PC-9 (cell line): ENCODE results near the gene NUP43. TPM values are rescaled to one million over a fixed set of nuclear protein-coding genes. Genes with fewer than 3 reads are reported as not detected.
"Not testable (repeated sequence)": the region's sequence is repeated elsewhere in the genome, so short reads cannot be mapped to it uniquely, and the experiment has no call there.

Experiments
- BruUV-seq: library from RNA; stranded (reverse); fragments of 400-500 nt; replicated peaks from 2 replicates; lab custom pipeline; 2021; lab: Mats Ljungman, UMichigan
- CTCF ChIA-PET: fragments of 300-600 bp; sonication (Branson Sonifier 250); formaldehyde crosslinking; loops from one replicate; lab custom pipeline; 2022; ENCODE audit warnings: antibody characterized with exemption; lab: Charles Lee
- POLR2A ChIA-PET: fragments of 300-600 bp; sonication (Branson Sonifier 250); formaldehyde crosslinking; loops from one replicate; lab custom pipeline; 2022; ENCODE audit warnings: antibody characterized with exemption; ENCODE audit not compliant: unreplicated experiment; lab: Charles Lee
- DNase-seq, 2 experiments: peaks; one replicate each; pipeline versions ENCODE4 v3.0.0 to v3.0.0-alpha.2; 2015 to 2022; ENCODE audit warnings: mixed read lengths in 1 of 2
- H2AFZ ChIP-seq: fragments of 200-600 bp; sonication (generic); 2 replicates; pipeline ENCODE4 v1.8.1; 2017; ENCODE audit warnings: antibody characterized with exemption
- H3F3A ChIP-seq: fragments of 200-600 bp; sonication (generic); 2 replicates; pipeline ENCODE4 v1.8.1; 2017; ENCODE audit warnings: antibody characterized with exemption, mild to moderate bottlenecking, low read depth; ENCODE audit not compliant: insufficient read depth
- H3K27ac ChIP-seq: fragments of 200-600 bp; sonication (generic); 2 replicates; pipeline ENCODE4 v1.6.1; 2016; ENCODE audit warnings: mixed run types
- H3K27me3 ChIP-seq: fragments of 200-600 bp; sonication (generic); 2 replicates; pipeline ENCODE4 v1.6.1; 2016; ENCODE audit warnings: low read depth, mixed run types; ENCODE audit not compliant: insufficient read depth
- H3K36me3 ChIP-seq: fragments of 200-600 bp; sonication (generic); 2 replicates; pipeline ENCODE4 v1.6.1; 2016; ENCODE audit warnings: low read depth, mixed run types
- H3K4me1 ChIP-seq: fragments of 200-600 bp; sonication (generic); replicated peaks from 2 replicates; pipeline ENCODE4 v1.6.1; 2016; ENCODE audit warnings: mixed run types; ENCODE audit not compliant: insufficient read depth
- H3K4me2 ChIP-seq: fragments of 200-600 bp; sonication (generic); 2 replicates; pipeline ENCODE4 v1.6.1; 2017; ENCODE audit warnings: mixed run types
- H3K4me3 ChIP-seq: fragments of 200-600 bp; sonication (generic); 2 replicates; pipeline ENCODE4 v1.6.1; 2016; ENCODE audit warnings: mixed run types
- H3K79me2 ChIP-seq: fragments of 200-600 bp; sonication (generic); 2 replicates; pipeline ENCODE4 v1.6.1; 2017; ENCODE audit warnings: low read depth, mixed run types
- H3K9me2 ChIP-seq: fragments of 200-600 bp; sonication (generic); 2 replicates; pipeline ENCODE4 v1.8.1; 2017; ENCODE audit warnings: mild to moderate bottlenecking; ENCODE audit not compliant: insufficient read depth
- H3K9me3 ChIP-seq: fragments of 200-600 bp; sonication (generic); 2 replicates; pipeline ENCODE4 v1.8.1; 2016; ENCODE audit warnings: low read depth; ENCODE audit not compliant: insufficient read depth
- H4K20me1 ChIP-seq: fragments of 200-600 bp; sonication (generic); 2 replicates; pipeline ENCODE4 v1.8.1; 2017; ENCODE audit not compliant: insufficient read depth
- CTCF ChIP-seq: fragments of 200-600 bp; sonication (generic); conservative IDR thresholded peaks from 2 replicates; pipeline ENCODE4 v1.6.1; 2017; ENCODE audit warnings: mixed run types, antibody characterized with exemption, mild to moderate bottlenecking, moderate library complexity
- EZH2 ChIP-seq: fragments of 200-600 bp; sonication (generic); IDR thresholded peaks from 2 replicates; pipeline ENCODE4 v1.8.0; 2017; ENCODE audit warnings: antibody characterized with exemption, low read depth
- intact Hi-C: fragments of 100-400 bp; cut with micrococcal nuclease; formaldehyde crosslinking; loops from one replicate; pipeline ENCODE4 v1.10.0; 2022; ENCODE audit not compliant: unreplicated experiment
- total RNA-seq: library from RNA; stranded (reverse); gene quantifications from 2 replicates; pipeline ENCODE4 v1.2.3, GENCODE V29; 2021

The NUP43 gene
- total RNA-seq, 1 experiment from 2014 or later: 36.2 TPM

GRCh38 chr6:149686230-149686629 is 60.1 kb downstream of the NUP43 start:
- BruUV-seq: no TSS peak
- no peaks in the 10 kb centered on the region for H3K36me3 ChIP-seq
- intact Hi-C loops: no loop called here
- H3K4me2 ChIP-seq: no peak overlapping the region
- H3K79me2 ChIP-seq: no peaks in the 10 kb centered on the region
- H3K27me3 ChIP-seq: no peaks in the 10 kb centered on the region
- TF ChIP-seq CTCF (no peak), EZH2 (no peak)
- CTCF ChIA-PET: no interaction called here
- no peak overlapping the region for H3K4me3 ChIP-seq
- H3K9me2 ChIP-seq: no peaks in the 10 kb centered on the region
- no peak overlapping the region for H2AFZ ChIP-seq
- H3K27ac ChIP-seq: no peak overlapping the region
- H3F3A ChIP-seq: peaks cover 5% of the 10 kb centered on the region; the same call in 1 of the 2 replicates
- peaks cover 5% of the 10 kb centered on the region; the same call in 1 of the 2 replicates for H4K20me1 ChIP-seq
- H3K9me3 ChIP-seq: no peaks in the 10 kb centered on the region
- H3K4me1 ChIP-seq: no peaks in the 10 kb centered on the region
- DNase-seq: no peak
- POLR2A ChIA-PET: no interaction called here

- H3K4me3 ChIP-seq: no peak overlapping the region
- no peaks in the 10 kb centered on the region for H3F3A ChIP-seq
- no TSS peak for BruUV-seq
- no peak overlapping the region for H3K4me2 ChIP-seq
- no peak overlapping the region for H3K27ac ChIP-seq
- ChIA-PET CTCF (no interaction called here), POLR2A (no interaction called here)
- DNase-seq: no peak
- TF ChIP-seq EZH2 (no peak), CTCF (no peak)
- intact Hi-C loops: no loop called here
- H3K36me3 ChIP-seq: 0 out of 2 replicates have a peak, but pooled peaks cover 3% of the 10 kb centered on the region
- no peak overlapping the region for H2AFZ ChIP-seq
- peaks cover 5% of the 10 kb centered on the region; the same call in 1 of the 2 replicates for H4K20me1 ChIP-seq
- no peaks in the 10 kb centered on the region for H3K27me3 ChIP-seq
- no peaks in the 10 kb centered on the region for H3K9me3 ChIP-seq
- no peaks in the 10 kb centered on the region for H3K9me2 ChIP-seq
- no peaks in the 10 kb centered on the region for H3K79me2 ChIP-seq
- no peaks in the 10 kb centered on the region for H3K4me1 ChIP-seq
These were observed 63.0 kb downstream of the NUP43 start for GRCh38 chr6:149683256-149683859.

GRCh38 chr6:149681845-149682244 is 64.5 kb downstream of the NUP43 start:
- H3K27me3 ChIP-seq, H3K36me3 ChIP-seq, H3K9me2 ChIP-seq, H3F3A ChIP-seq, DNase-seq, BruUV-seq, intact Hi-C loops, H3K4me3 ChIP-seq, CTCF ChIA-PET, H3K4me2 ChIP-seq, H3K27ac ChIP-seq, H3K4me1 ChIP-seq, H4K20me1 ChIP-seq, H3K79me2 ChIP-seq, POLR2A ChIA-PET, H2AFZ ChIP-seq, H3K9me3 ChIP-seq: not testable (repeated sequence)

GRCh38 chr6:149681209-149681608 is 65.1 kb downstream of the NUP43 start:
- H3K27me3 ChIP-seq: no peaks in the 10 kb centered on the region
- BruUV-seq: no TSS peak
- H3F3A ChIP-seq: no peaks in the 10 kb centered on the region
- no peaks in the 10 kb centered on the region for H3K9me2 ChIP-seq
- no peaks in the 10 kb centered on the region for H3K79me2 ChIP-seq
- DNase-seq: no peak
- H4K20me1 ChIP-seq: peaks cover 2% of the 10 kb centered on the region; the same call in 1 of the 2 replicates
- TF ChIP-seq CTCF (no peak), EZH2 (no peak)
- no peak overlapping the region for H3K27ac ChIP-seq
- no peak overlapping the region for H3K4me3 ChIP-seq
- ChIA-PET POLR2A (no interaction called here), CTCF (no interaction called here)
- H2AFZ ChIP-seq: no peak overlapping the region
- H3K36me3 ChIP-seq: 0 out of 2 replicates have a peak, but pooled peaks cover 3% of the 10 kb centered on the region
- no peaks in the 10 kb centered on the region for H3K4me1 ChIP-seq
- no peak overlapping the region for H3K4me2 ChIP-seq
- intact Hi-C loops: no loop called here
- no peaks in the 10 kb centered on the region for H3K9me3 ChIP-seq
